Measurements from ENCODE around the gene TMEM106B.
"Not testable (repeated sequence)": the region's sequence is repeated elsewhere in the genome, so short reads cannot be mapped to it uniquely, and the experiment has no call there.

The TMEM106B gene

GRCh38 chr7:12207046-12207445 is 4.0 kb upstream of the TMEM106B start:
- no peak overlapping the region for H3K9ac ChIP-seq
- no peaks in the 10 kb centered on the region for H3K27me3 ChIP-seq
- H3K9me3 ChIP-seq, result no peaks in the 10 kb centered on the region
- no peak overlapping the region for H3K4me2 ChIP-seq
- no peaks in the 10 kb centered on the region for H4K20me1 ChIP-seq
- H3K27ac ChIP-seq, result no peak overlapping the region
- no peak overlapping the region for H3K4me3 ChIP-seq
- TF ChIP-seq Cebpa-rat (IDR thresholded peaks at IDR 0.05), result no peak
- H3K4me1 ChIP-seq, result peaks cover 8% of the 10 kb centered on the region
- no peaks in the 10 kb centered on the region for H3K36me3 ChIP-seq

- H3K27ac ChIP-seq, result no peak overlapping the region
Measured at GRCh38 chr7:12209221-12209620, 1.9 kb upstream of the TMEM106B start.

GRCh38 chr7:12210179-12211053 is 678 bp upstream of the TMEM106B start:
- Histone ChIP-seq H3K9ac (peak overlapping the region; percentile 91), H3K4me1 (peaks cover 18% of the 10 kb centered on the region), H4K20me1 (peaks cover 10% of the 10 kb centered on the region; the same call in 1 of the 2 replicates), H3K4me3 (peak overlapping the region; percentile 79), H3K36me3 (peaks cover 15% of the 10 kb centered on the region), H3K4me2 (peak overlapping the region; percentile 90), H3K9me3 (no peaks in the 10 kb centered on the region), H3K27ac (peak overlapping the region; percentile 94; the same call in 1 of the 2 replicates), H3K27me3 (no peaks in the 10 kb centered on the region)
- no peak for TF ChIP-seq Cebpa-rat (IDR thresholded peaks at IDR 0.05)

More at GRCh38 chr7:12209221-12209620, 1.9 kb upstream of the TMEM106B start:
- no peak overlapping the region for H3K4me2 ChIP-seq
- no peak for TF ChIP-seq Cebpa-rat (IDR thresholded peaks at IDR 0.05)
- peaks cover 3% of the 10 kb centered on the region; the same call in 1 of the 2 replicates for H4K20me1 ChIP-seq
- 0 out of 2 replicates have a peak, but pooled peaks cover 3% of the 10 kb centered on the region for H3K36me3 ChIP-seq
- no peaks in the 10 kb centered on the region for H3K27me3 ChIP-seq
- H3K4me1 ChIP-seq, result peaks cover 18% of the 10 kb centered on the region
- H3K4me3 ChIP-seq, result no peak overlapping the region
- H3K9me3 ChIP-seq, result no peaks in the 10 kb centered on the region
- H3K9ac ChIP-seq, result no peak overlapping the region

GRCh38 chr7:12211711-12212485 is 804 bp downstream of the TMEM106B start:
- Histone ChIP-seq H3K4me3 (peak overlapping the region; percentile 79), H3K27ac (peak overlapping the region; percentile 94), H3K9ac (peak overlapping the region; percentile 91), H3K4me1 (peaks cover 18% of the 10 kb centered on the region), H3K36me3 (peaks cover 30% of the 10 kb centered on the region), H3K27me3 (no peaks in the 10 kb centered on the region), H3K9me3 (no peaks in the 10 kb centered on the region), H3K4me2 (peak overlapping the region; percentile 90), H4K20me1 (peaks cover 17% of the 10 kb centered on the region)
- no peak for TF ChIP-seq Cebpa-rat (IDR thresholded peaks at IDR 0.05)

- Histone ChIP-seq H3K4me3 (no peak overlapping the region), H3K36me3 (peaks cover 67% of the 10 kb centered on the region)
- no peak for TF ChIP-seq Cebpa-rat (IDR thresholded peaks at IDR 0.05)
Measured at GRCh38 chr7:12217311-12217710, 6.2 kb downstream of the TMEM106B start.

GRCh38 chr7:12220389-12221046 is 9.4 kb downstream of the TMEM106B start:
- peaks cover 5% of the 10 kb centered on the region; the same call in 1 of the 2 replicates for H3K9me3 ChIP-seq
- H3K4me1 ChIP-seq, result peaks cover 16% of the 10 kb centered on the region
- H3K4me2 ChIP-seq, result no peak overlapping the region
- H3K4me3 ChIP-seq, result no peak overlapping the region
- no peaks in the 10 kb centered on the region for H3K27me3 ChIP-seq
- H3K27ac ChIP-seq, result no peak overlapping the region
- peaks cover 69% of the 10 kb centered on the region for H3K36me3 ChIP-seq
- no peak overlapping the region for H3K9ac ChIP-seq
- no peak for TF ChIP-seq Cebpa-rat (IDR thresholded peaks at IDR 0.05)
- H4K20me1 ChIP-seq, result peaks cover 7% of the 10 kb centered on the region; the same call in 1 of the 2 replicates

More at GRCh38 chr7:12217311-12217710, 6.2 kb downstream of the TMEM106B start:
- Histone ChIP-seq H3K4me2 (no peak overlapping the region), H4K20me1 (peaks cover 17% of the 10 kb centered on the region), H3K4me1 (peaks cover 15% of the 10 kb centered on the region), H3K9ac (no peak overlapping the region), H3K27ac (no peak overlapping the region), H3K9me3 (no peaks in the 10 kb centered on the region), H3K27me3 (no peaks in the 10 kb centered on the region)

GRCh38 chr7:12221414-12221813 is 10.3 kb downstream of the TMEM106B start:
- no peak overlapping the region for H3K9ac ChIP-seq
- no peak overlapping the region for H3K4me3 ChIP-seq
- H3K36me3 ChIP-seq, result peaks cover 65% of the 10 kb centered on the region
- no peak overlapping the region for H3K27ac ChIP-seq
- peaks cover 5% of the 10 kb centered on the region; the same call in 1 of the 2 replicates for H3K9me3 ChIP-seq
- H4K20me1 ChIP-seq, result peaks cover 4% of the 10 kb centered on the region; the same call in 1 of the 2 replicates
- H3K4me1 ChIP-seq, result peaks cover 16% of the 10 kb centered on the region
- H3K4me2 ChIP-seq, result no peak overlapping the region
- TF ChIP-seq Cebpa-rat (IDR thresholded peaks at IDR 0.05), result no peak
- H3K27me3 ChIP-seq, result no peaks in the 10 kb centered on the region

GRCh38 chr7:12222889-12223579 is 11.9 kb downstream of the TMEM106B start:
- peaks cover 16% of the 10 kb centered on the region for H3K4me1 ChIP-seq
- H3K27me3 ChIP-seq, result no peaks in the 10 kb centered on the region
- no peak overlapping the region for H3K4me3 ChIP-seq
- H4K20me1 ChIP-seq, result no peaks in the 10 kb centered on the region
- no peak overlapping the region for H3K9ac ChIP-seq
- no peak overlapping the region for H3K27ac ChIP-seq
- no peak for TF ChIP-seq Cebpa-rat (IDR thresholded peaks at IDR 0.05)
- H3K9me3 ChIP-seq, result peaks cover 5% of the 10 kb centered on the region; the same call in 1 of the 2 replicates
- H3K36me3 ChIP-seq, result peaks cover 51% of the 10 kb centered on the region
- H3K4me2 ChIP-seq, result peak overlapping the region; percentile 41

GRCh38 chr7:12225017-12225416 is 13.9 kb downstream of the TMEM106B start:
- H4K20me1 ChIP-seq, H3K27me3 ChIP-seq, H3K9me3 ChIP-seq, H3K9ac ChIP-seq, H3K4me2 ChIP-seq, H3K27ac ChIP-seq, H3K4me3 ChIP-seq: not testable (repeated sequence)
- peaks cover 16% of the 10 kb centered on the region for H3K4me1 ChIP-seq
- peaks cover 37% of the 10 kb centered on the region for H3K36me3 ChIP-seq

Measured in BLaER1 (cell line).